GM21515 (cell line): ENCODE measurements around the gene LRRC8B.

Experiments used
- ATAC-seq: cut with Tn5 transposase; IDR thresholded peaks from one replicate; pipeline ENCODE4 v1.9.1; 2021; ENCODE audit not compliant: unreplicated experiment

Gene LRRC8B

DNA sequence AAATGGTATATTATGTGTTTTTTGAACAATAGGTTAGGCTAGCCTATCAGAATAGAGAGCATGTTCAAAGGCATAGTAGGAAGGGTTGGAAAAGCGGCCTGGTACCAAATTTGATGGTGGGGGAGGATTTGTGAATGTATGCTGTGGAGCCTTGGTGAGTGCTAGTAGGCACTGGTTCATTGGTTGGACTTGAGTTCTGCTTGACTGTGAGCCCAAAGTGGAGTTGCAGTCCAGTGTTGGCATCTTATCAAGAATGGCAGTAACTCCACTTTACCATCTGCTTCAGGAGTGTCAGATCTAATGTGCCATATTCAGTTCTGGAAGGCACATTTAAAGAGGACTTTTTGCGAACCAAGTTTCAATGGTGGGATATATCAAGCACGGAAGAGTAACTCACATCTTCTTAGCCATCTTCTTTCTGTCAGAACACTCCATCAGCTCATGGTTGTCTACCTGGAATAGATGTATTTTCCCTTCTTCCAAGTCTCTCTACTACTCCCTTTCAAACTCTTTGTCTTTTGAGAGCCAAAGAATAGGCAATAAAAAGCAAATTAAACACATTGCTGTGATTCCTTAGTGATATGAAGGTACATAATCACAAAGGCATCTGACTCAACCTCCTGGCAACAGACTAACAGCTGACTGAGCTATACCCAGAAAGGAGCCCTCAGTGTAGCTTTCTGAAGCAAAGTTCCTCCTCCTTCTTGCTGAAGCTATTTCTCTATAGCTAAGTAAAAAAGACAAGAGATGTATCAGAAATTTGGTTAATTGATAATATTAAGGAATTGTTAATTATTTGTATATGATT lies 21.7 kb downstream of the LRRC8B start:
- ATAC-seq: no peak

DNA sequence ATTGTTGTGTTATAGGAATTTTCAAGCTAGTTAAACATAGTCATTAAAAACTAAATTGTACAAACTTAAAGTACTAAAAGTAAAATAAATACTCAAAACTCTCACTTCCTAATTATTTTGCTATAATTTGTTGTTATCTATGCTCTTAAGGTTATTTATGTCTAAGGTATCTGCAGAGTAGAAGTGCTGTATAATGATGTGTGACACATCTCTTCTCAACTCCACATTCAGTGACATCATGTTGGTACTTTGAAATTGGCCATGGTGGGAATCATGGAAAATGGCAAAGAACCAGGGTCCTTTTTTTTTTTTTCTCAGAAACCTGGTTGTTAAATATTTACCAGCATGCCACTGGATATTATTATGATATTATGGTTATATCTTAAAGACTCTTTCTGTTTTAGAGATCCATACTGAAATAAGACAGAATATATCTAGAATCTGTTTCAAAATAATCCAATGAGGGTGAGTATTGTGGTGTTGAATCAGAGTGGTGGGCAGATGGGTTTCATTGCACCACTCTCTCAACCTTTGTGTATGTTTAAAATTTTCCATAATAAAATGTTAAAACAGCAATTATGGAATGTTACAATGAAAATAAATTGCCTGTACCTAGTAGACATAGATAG lies 22.4 kb downstream of the LRRC8B start:
- ATAC-seq: no peak

DNA sequence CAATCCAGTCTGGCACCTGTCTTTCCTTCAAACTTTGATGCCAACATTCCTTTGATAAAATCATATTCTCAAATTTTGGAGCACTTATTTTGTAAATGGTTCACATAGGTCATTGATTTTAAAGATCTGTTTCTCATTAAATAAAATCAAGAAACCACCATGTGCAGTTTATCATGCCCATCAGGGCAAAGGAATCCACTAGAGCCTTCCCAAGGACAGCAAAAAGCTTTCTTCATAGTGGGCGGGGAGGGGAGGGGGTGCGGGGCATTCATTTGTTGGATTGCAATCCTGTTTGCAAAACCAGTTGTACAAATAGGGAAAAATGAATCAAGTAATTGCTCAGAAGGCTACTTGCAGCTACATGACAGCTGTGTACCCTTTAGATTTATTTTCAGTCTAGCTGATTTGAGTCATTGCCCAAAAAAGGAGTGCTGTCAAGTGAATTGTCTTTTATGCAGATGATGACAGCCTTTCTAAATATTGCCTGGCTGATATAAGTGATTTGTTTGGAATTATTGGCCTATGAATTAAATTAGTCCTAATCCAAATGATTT lies 23.0 kb downstream of the LRRC8B start:
- ATAC-seq: no peak

DNA sequence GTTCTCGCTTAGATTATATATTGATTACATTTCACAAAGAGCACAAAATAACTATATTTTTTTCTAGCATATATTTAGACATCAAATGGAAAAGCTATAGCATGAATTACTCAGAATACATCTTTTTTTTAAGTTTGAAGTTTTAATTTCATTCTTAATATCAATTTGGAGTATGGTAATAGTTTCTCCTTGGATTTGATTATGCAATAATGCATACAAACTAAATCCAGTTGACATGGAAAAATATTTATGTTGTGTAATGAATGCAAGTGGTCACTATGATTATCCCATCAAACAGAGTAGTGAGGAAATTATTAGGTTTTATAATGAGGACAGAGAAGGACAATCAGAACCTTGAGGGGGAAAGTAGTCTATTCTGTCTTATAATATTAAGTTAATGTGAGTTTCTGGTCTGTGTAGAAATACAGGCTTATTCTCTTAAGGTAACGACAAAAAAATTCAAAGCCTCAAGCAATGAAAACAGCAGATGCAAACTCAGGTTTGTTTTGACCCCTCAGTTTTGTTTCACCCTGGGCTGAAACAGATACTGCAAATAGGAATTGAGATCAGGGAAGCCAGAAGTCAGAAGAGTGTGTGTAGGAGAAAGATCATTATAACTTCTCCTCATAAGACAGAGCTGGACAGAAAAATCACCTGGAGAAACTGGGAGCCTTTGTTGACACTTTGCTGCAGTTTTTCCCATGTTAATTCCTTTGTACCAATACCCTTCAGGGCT lies 23.7 kb downstream of the LRRC8B start:
- no peak for ATAC-seq

DNA sequence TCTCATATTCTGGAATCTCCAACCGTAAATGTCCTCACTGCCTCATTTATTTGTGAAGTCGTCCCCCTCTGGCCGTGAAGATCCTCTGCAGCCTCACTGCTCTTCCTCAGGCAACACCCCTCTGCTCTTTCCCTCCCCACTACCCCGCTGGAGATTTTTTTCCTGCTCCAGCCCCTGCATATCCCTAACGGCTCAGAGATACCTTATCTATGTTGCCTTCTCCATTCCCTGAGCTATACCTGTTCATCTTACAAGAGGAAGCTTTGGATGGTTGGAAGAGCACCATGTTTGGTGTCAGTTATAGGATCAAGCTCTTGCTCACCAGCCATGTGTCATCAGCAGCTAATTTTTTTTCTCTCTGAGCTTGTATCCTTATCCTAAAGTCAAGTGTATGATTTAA lies 26.4 kb downstream of the LRRC8B start:
- no peak for ATAC-seq

DNA sequence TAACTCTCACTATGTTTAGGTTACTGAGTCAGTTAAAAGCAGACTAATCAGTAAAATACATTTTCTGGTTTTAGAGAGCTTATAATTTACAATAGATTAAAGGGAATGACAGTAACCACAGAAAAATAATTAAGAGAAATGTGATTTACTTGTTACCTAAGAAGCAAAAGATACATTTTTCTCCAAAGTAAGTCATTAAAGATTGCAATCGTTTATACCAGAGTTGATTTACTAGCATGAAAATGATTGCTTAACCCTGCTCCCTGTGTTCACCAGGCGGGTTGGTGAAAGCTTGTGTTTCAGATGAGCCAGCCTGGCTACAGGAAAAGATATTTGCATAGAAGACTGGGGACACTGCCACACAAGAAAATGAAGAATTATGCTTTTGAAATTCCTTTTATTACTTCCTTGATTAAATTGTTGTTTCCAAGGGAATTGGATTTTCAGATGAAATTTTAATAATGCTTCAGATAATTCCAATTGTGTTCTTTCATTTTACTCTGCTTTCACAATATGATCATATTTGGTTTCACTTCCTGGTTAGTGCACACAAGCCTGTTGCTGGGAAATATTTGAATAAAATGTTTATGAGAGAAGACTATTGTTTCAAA lies 27.9 kb downstream of the LRRC8B start:
- ATAC-seq: peak; percentile 76

DNA sequence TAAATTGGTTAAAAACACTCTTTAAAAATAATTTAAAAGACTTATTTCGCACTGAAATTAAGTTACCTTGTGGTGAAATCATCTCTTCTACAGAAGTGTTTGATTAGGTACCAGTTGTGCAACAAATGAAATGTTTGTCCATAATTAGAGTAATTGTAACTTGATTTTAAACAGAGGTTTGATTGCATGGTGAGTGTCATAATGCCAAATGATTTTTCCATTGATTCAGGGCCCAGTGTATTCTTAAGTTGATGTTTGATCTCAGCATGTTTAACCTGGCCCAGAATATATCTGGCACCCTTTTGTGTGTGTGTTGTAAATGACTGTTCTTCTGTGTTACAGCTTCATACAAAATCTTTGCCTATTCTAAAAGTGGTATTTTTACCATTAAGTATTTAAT lies 28.5 kb downstream of the LRRC8B start:
- no peak for ATAC-seq

DNA sequence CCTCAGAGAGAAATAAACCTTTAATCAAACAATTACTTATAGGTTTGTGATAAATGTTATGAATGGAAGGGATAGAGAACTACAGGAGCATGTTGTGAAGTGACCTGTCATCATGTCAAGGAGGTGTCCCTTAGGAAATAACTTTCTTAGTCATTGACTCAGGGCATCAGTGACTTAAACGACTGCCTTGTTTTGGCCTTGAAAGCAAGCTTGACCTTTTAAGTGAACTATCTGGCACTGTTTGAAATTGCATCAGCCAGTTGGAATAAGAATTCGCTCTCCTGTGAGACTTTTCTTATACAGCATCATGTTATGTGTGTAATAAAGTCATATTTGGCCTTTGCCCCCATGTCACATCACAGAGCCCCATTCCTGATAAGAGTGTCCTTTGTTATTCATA lies 30.9 kb downstream of the LRRC8B start:
- no peak for ATAC-seq

DNA sequence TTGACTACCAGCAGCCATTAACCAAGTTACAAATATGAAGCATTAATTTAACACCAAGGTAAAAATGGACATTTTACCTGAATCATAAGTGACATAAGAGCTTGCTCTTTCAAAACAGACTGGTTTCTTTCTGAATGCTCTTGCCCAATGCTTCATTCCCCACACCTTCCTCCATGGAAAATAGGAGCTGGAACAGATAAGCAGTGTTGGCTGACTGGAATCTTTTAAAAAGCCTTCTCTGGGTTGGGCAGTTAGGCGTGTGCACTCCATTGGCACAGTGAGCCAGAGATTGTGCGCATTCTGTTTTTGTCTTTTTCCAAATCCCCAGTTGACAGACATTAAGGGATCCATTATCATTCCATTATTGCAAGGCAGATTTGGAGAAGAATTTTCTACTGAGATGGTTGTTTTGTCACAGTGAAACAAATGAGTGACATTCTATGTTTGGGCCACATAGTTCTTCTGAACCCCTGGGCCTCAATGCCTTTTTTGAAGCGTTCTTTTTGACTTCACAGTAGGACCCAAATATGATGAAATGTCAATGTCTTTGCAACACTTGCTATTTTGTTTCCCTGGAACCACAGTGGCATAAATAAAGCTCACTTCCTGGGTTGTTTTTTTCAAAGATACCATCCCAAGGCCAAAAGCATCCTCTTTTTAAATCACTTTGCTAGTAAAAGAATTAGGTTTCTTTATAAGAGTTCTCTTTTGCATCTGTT lies 32.3 kb downstream of the LRRC8B start:
- ATAC-seq: no peak

DNA sequence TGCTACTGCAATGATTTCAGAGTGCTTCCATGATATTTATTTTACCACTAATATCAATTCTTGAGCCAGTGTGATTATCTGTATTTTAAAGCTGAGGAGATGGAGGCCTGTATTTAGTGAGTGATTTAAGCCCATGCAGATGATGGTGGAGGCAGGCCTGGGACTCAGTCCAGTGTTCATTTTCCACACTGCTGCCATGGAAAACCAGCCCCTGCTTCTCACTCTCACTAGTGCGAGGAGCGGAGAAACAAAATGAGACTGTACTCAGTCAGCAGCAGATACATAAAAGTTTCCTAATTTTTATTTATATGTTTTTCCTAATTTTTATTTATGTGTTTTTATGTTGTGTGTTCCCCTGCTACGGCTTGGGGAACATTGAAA lies 32.8 kb downstream of the LRRC8B start:
- ATAC-seq: no peak

DNA sequence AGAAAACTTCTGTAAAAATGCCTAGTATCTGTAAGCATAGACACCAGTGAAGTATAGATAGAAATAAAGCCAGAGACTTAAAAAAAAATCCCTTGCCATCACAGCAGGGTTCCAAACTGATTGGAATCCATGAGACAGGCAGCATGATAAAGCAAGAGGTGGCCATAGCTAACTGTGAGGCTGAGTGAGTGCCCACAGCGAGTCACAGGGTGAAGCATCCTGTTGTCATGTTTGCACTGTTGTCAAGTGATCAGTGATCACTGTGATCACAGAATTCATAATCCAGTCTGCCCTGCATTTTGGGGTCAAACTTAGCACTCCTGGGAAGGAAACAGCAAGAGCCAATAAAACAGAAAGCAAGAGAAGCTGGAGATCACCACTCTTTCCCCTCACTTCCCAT lies 33.3 kb downstream of the LRRC8B start:
- no peak for ATAC-seq

DNA sequence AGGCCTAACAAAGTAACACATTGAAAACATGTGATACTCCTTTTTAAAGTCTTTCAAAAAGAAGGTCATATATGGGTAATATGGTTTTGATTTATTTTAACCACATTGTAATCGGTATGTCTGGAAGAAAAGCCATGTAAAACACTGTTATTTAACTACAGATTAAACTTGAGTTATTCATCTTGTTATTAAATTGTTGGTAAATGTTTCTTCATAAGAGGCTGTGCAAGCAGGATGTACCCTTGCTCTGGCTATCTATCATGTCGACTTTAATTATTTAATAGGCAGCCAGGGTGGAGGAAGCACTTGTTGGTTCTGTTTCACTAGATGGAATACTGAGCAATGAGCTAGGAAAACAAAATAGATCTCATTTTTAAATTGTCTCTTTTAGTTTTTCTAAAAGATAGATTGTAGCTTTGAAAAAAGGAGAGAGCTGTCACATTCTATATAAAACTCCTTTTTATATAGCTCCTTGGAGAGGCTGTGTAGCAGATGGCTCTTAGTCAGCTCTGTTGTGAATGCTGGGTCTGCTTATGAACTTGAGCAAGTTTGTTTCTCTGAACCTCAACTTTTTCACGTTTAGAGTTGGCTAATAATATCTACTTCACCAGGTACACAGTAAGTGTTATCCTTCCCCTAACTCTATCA lies 39.5 kb downstream of the LRRC8B start:
- ATAC-seq: no peak

DNA sequence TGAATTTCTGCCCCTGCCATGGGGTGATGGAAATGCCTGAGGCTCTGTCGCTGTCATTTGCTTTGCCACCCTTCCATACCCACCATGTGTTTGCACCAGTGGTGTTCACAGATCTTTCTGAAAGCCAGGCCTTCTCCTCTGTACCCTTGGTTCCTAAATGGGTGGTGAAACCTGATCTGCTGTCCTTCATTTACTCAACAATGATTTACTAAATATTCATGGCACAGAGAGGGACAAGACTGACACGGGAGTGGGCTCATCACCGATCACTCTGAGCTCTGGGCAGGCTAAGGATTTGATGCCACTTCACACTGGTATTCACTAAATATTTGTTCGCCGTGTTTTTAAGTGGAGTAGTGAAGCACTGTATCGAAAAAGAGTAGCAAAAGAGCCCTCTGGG lies 40.9 kb downstream of the LRRC8B start:
- ATAC-seq: no peak

DNA sequence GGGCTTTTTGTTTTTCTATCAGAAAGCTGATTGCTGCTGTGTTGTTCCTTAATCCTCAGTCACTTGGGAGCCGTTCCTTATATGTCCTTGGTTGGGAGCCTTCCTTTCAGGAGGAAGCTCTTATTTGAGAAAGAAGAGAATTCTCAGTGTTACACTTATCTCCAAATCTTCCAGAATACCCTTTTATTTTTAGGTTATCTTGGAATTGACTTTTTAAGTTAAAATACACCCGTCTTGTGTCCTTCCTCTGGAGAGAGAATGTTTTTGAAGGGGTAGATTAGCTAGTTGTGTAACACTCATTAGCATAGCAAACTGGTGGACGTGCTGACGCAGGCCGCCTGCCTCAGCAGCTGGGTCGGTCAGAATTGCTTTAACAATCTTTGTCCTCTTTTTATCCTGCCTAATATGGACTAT lies 42.1 kb downstream of the LRRC8B start:
- no peak for ATAC-seq

DNA sequence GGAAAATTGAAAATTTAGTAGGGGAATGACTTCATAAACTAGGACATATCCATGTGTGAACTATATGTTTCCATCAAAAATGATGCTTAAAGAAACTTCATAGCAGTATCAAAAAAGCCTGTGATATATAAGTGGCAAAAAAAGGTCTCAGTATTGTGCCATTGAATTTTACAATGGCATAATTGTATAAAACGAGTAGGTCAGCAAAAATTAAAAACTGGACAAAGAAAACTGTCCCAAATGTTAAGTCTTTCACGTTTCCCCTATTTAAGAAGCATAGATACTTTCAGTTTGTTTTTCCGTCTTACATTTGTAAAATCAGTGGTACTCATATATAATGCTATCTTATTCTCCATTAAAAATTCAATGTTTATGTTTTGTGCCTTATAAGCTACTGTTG lies 43.2 kb downstream of the LRRC8B start:
- ATAC-seq: no peak

DNA sequence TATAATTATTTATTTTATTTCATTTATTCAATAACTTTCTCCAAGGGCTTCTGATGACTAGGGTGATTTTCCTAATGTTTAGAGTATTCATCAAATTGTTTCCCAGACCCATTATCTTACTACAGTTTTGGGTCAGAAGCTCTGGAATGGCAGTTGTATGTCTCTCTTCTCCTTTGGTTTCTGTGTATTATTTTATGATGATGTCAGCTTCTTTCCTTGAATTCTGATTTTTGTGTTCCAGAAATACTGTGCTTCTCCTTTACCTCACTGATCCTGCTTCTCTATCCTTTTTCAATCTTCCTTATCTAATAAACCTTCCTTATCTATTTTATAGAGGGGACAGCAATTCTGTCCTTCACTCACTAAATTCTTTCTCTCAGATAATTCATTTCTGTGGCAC lies 48.8 kb downstream of the LRRC8B start:
- ATAC-seq: no peak

DNA sequence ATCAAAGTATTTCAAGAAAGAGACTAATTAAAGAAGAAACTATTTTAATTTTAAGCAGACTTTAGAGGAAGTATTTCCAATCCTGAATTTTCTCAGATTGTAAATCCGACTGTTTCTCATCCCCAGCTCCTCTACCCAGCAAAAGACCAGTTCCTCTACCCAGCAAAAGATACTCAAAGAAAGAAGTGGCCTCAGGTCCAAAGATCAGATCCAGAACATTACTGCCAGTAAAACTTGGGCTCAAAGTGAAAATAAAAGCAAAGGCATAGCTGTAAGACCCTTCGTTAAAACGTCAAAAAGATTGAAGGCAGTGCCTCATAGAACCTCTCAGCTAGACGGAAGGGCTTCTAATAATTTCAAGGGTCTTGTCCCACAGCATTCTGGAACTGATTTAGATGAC lies 50.0 kb downstream of the LRRC8B start:
- ATAC-seq: no peak

DNA sequence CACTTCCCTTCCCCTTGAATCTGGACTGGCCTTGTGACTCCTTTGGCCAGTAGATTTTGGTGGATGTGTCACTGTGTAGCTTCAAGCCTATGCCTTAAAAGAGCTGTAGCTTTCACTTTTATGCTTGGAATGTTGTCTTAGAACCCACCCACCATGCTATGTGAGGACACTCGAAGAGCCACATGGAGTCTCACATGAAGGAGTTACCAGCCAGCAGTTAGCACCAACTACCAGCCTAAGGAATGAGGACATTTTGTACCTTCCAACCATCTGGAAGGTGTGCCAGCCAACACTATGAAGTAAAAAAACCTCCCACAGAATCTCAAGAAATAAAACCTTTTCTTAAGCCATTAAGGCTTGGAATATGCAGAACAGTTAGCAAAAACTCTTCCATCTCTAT lies 50.6 kb downstream of the LRRC8B start:
- ATAC-seq: no peak

DNA sequence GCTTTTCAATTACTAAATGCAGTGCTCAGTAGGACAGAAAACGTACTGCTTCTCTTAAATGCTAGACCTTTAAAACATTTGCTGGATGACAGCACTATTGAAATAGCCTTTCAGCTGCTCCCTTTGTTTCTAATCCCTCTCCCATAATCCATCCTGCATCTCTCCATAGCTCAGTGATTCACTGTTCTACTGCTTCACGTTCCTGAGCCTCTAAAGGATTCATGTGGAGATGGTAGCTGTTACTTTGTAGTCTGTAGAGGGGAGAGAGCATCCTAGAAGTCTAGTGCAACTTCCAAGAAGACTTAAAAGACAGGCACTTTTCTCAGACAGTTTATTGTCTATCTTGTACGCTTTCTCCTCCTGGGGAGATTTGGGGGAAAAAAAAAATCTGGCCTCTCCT lies 51.4 kb downstream of the LRRC8B start:
- ATAC-seq: no peak

DNA sequence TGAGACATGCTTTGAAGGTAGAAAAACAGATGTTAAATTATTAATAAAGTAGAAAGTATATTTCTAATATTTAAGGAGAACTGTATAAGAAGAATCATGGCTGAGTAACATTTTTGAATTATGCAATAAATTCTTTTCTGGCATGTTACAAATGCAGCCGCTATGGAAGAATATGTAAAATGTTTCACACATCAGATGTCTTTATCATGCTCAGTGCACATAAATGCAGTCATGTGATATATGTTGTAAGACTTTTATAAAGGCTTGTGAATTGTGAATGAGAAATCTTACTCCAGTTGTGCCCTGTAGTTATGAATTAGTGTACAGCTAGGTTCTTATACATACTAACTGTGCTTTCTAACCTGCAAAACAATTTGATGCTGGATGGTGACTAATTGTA lies 53.5 kb downstream of the LRRC8B start:
- ATAC-seq: no peak
